CD4-positive, alpha-beta T cell treated with Interferon gamma for 1 hour (primary cell): ENCODE data around the gene ECI1.
"Not testable (repeated sequence)": the region's sequence is repeated elsewhere in the genome, so short reads cannot be mapped to it uniquely, and the experiment has no call there.

ENCODE experiments used
- DNase-seq: peaks from one replicate; pipeline ENCODE4 v3.0.0-alpha.2; 2020

ECI1 gene

GRCh38 chr16:2278956-2279800 is 27.8 kb upstream of the ECI1 start:
- no peak for DNase-seq

DNA sequence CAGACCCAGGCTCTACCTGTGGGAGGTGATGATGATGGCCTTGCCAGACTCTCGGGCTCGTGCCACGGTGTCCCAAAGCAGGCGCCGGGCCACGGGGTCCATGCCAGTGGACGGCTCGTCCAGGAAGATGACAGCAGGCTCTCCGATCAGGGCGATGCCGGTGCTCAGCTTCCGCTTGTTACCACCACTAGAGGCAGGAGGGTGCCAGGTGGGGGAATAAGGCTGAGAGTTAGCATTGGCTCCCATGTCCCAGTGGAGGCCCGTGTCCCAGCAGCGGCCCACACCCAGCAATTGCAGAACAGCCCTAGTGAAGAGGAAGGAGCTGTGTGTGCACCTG is 26.9 kb upstream of the ECI1 start:
- DNase-seq: no peak

DNA sequence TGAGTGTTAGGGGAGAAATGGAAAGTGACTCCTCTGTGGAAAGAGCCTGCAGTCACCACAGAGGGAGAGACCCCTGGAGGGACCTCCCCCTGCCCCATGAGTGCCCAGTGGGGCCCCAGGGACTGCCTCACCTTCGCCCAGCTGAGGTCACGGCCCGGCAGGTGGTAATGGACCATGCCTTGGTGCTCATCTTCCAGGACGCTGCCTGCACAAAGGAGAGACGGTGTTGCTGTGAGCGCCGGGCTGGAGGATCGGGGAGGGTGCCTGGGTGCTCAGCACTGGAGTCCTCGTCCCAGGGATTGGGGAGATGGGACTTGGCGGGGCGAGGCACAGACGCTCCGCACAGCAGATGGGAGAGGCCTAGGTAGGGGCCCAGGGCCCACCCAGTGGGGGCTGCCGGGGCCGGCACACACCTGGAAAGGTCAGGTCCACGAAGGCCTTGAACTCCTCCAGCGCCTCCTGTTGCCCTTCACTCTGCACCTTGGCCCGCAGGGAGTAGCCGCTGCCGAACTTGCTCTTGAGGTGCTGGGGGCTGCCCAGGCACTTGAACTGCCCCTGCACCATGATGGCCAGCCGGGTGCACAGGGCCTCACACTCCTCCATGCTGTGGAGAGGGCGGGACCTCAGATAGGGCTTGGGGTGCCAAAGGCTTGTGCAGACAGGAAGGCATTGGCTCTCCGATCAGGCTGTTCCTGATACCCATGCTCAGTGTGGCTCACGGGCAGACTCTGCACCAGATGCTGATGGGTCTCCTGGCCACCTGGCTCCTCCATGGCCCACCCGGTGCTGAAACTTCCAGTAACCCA is 26.3 kb upstream of the ECI1 start:
- DNase-seq: no peak

DNA sequence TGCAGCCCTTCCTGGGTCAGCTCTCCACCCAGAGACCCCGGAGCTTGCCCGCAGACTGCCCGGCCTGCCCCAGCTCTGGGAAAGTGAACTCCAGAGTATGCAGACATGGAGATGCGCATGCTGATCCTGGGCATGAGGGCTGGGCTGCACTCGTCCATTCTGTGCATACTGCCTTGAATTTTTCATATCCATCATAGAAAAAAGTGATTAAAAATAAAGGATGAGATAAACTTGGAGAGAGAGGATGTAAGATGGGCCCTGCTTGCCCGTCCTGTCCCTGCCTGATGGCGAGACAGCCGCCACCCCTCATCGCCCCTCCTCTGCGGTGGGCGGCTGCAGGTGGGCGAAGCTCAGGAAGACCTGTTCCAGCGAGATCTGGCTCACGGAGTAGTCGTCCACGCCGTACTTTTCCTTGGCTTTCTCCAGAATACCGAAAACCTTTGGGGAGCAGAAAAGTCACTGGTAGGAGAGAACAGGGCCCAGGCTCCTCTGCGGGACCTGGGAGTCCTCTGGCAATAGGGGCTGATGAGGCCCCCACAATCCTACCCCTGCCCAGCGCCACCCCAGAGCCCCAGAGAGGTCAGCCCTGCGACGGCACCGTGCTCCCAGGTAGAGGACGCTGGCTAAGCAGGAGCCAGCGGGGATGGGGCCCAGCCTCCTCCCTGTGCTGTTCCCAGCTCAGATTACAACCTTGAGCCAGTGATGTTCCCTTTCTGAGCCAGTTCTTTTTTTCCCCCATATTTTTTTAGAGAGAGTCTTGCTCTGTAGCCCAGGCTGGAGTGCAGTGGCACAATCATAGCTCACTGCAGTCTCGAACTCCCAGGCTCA is 25.2 kb upstream of the ECI1 start:
- no peak for DNase-seq

GRCh38 chr16:2275476-2276367 is 24.3 kb upstream of the ECI1 start:
- no peak for DNase-seq

- no peak for DNase-seq
These were observed 22.5 kb upstream of the ECI1 start for GRCh38 chr16:2273931-2274330.

DNA sequence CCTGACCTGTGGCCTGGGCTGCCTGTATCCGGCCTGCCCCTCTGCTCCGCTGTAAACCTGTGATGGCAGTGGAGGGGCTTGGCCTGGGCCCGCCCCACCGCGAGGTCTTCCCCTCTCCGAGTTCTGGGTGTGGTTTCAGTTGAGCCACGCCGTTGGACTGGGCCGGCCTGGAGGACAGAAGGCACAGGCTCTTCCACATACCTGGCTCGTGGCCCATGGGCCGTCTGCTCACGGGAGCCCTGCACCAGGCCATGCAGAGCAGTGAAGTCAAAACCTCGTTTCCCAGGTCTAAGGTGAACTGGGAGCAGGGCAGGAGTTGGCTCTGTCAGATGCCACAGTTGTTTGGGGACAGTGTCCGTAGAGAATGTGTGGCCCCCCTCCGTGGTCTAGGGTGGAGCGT is 22.1 kb upstream of the ECI1 start:
- DNase-seq: no peak

DNA sequence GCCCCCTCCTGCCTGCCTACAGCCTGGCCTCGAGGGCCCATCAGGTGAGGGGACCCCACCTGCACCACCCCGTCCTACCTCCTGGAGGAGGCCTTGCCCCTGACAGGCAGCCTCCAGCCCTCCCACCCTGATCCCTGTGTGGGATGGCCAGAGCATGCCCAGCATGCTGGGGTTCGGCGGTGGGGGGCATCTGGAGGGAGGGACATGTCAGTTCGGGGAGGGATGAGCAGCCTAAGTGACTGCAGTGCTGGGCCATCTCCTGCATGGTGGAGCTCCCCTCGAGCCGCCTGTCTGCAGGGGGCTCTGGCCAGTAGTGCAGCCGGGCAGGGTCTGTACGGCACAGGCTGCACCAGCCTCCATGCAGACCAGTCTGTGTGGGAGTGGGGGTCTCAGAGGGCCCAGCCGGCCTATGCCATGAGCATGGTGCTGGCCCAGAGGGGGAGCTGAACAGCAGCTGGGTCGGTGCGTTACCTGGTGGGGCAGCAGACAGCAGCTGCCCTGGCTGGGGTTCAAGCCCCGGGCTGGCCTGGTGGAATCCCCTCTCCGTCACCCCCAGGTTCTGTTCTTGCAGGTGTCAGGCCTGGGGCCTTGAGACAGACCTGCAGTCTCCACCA is 20.6 kb upstream of the ECI1 start:
- DNase-seq: no peak

DNA sequence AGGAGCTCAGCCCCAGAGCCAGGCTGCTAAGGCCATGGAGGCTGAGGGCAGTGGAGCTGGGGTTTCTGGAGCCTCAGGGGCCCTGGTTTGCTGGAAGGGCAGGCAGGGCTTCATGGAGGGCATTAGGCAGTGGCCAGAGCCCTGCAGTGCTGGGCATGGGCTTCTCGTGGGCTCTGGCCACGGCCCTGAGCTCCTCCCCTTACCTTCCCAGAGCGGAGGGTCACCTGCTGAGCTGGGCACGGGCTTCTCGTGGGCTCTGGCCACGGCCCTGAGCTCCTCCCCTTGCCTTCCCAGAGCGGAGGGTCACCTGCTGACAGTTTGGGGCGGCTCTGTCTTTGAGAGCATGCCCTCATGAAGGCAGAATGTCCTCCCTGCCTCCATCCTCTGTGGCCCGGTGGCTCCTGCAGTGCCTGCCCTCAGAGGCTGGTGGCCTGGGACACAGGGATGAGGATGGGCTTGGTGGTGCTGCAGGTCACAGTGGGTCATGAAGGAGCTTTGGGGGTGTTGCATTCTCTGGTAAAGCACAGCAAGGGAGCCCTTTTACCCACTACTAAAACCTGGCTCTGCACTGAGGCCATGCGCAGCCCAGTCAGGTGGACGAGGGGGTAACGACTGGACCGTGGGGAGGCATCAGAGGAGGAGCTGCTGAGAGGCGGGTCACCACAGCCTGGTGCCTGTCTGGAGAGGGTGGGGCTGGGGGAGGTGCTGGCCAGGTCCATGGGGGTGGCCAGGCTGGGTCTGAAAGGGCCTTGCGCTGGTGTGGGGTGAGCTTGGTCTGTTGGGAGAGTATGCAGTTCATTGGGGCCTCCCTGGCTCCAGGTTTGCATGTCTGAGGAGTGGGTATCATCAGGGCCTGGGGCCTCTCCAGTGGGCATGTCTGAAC is 19.4 kb upstream of the ECI1 start:
- DNase-seq: no peak

- DNase-seq: no peak
These were observed 18.7 kb upstream of the ECI1 start for GRCh38 chr16:2270070-2270462.

- peak; percentile 92 for DNase-seq
These were observed 16.7 kb upstream of the ECI1 start, which contains the start of gene RNPS1 for GRCh38 chr16:2267913-2268666. Gene RNPS1, minus strand, starts transcription at chr16:2268126. Its CDS starts 3,483 bp downstream, at chr16:2264643.

DNA sequence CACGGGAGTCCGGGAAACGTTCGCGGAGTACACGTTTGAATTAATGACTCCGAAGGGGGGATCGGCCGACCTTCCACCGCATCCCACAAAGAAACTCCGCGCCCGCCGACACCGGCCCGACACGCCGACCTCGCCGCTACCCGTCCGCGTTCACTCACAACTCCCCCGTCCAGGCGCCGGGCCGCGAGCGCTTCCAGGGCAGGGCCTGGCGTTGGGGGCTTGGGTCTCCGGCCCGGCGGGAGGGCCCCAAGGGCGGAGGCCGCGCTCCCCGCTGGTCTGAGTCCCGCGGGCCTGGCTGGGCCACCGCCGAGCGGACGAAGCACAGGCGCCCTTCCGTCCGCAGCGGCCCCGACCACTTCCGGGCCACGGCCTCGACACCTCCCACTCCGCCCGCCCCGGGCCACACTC is 16.1 kb upstream of the ECI1 start:
- DNase-seq: not testable (repeated sequence)

DNA sequence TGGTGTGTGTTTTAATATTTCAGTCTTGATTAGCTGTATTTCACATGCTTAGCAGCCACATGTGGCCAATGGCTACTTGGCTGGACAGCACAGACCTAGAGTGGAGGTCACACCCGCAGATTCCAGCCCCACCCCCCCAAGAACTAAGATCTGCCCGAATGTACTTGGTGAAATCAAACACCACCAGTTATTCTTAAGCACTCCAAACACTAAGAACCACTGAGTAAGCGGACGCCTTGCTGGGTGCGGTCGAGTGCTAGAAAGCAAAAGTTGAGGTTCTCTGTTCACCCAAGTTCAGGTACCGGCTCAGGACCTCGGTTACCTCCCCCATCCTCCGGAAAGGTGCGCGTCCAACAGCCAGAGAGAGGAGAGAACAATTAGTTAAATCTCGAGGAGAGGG is 15.5 kb upstream of the ECI1 start:
- not testable (repeated sequence) for DNase-seq

GRCh38 chr16:2263026-2263425 is 11.6 kb upstream of the ECI1 start:
- not testable (repeated sequence) for DNase-seq

GRCh38 chr16:2260250-2260649 is 8.9 kb upstream of the ECI1 start:
- no peak for DNase-seq

- not testable (repeated sequence) for DNase-seq
These were observed 7.1 kb upstream of the ECI1 start for GRCh38 chr16:2258530-2258929.

- no peak for DNase-seq
These were observed 6.3 kb upstream of the ECI1 start for GRCh38 chr16:2257726-2258125.

DNA sequence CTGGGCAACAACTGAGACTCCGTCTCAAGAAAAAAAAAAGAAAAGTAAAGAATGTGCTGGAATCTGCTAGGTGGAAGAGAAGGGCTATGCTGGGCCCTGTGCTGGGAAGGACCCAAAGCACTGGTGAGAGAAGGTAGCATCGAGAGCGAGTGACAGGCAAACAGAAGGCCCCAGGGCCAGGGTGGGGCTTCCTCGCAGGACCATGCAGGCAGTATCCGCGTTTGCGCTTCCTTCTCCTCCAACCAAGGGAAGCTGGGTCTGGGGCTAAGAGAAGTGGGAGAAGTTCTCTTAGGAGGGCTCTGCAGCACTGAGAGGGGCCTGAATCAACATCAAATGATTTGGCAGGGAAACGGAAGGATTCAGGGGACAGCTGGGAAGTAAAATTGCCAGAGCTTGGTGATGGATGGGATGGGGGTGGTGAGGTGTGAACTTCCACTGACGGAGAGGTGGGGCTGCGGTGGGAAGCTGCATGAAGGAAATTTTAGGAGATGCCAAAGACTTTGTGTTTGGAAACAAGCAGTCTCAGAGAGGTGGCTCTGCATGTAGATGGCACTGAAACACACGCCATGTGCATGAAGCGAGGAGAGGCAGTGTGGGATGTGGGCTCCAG is 5.2 kb upstream of the ECI1 start:
- DNase-seq: no peak

- no peak for DNase-seq
These were observed 1.9 kb upstream of the ECI1 start for GRCh38 chr16:2253293-2253692.

- no peak for DNase-seq
These were observed 1.4 kb upstream of the ECI1 start for GRCh38 chr16:2252806-2253148.
